AG08395 (cell line): ENCODE data around the gene OR1I1.

ENCODE experiments used
- DNase-seq: peaks from one replicate; pipeline ENCODE4 v3.0.0; 2012; ENCODE audit warnings: mixed read lengths, low spot score

Gene OR1I1

GRCh38 chr19:15118789-15119494, 36.9 kb downstream of the OR1I1 start:
- no peak for DNase-seq

GRCh38 chr19:15120135-15121026, 38.4 kb downstream of the OR1I1 start:
- DNase-seq, result no peak

- no peak for DNase-seq
Observed at GRCh38 chr19:15122331-15123030, 40.5 kb downstream of the OR1I1 start.

GRCh38 chr19:15123031-15123890, 41.2 kb downstream of the OR1I1 start:
- DNase-seq, result no peak

GRCh38 chr19:15123900-15124299, 41.9 kb downstream of the OR1I1 start:
- DNase-seq, result no peak

- DNase-seq, result no peak
Observed at GRCh38 chr19:15124572-15125231, 42.7 kb downstream of the OR1I1 start.

GRCh38 chr19:15125232-15126067, 43.4 kb downstream of the OR1I1 start:
- DNase-seq, result peak; percentile 100

- no peak for DNase-seq
Observed at GRCh38 chr19:15126131-15126910, 44.3 kb downstream of the OR1I1 start.

- DNase-seq, result no peak
Observed at GRCh38 chr19:15128162-15128770, 46.3 kb downstream of the OR1I1 start.

- DNase-seq, result no peak
Observed at GRCh38 chr19:15129856-15130585, 48.0 kb downstream of the OR1I1 start.

- peak; percentile 31 for DNase-seq
Observed at GRCh38 chr19:15136234-15136954, 54.4 kb downstream of the OR1I1 start.

GRCh38 chr19:15137777-15138176, 55.8 kb downstream of the OR1I1 start:
- DNase-seq, result peak; percentile 37

- DNase-seq, result no peak
Observed at GRCh38 chr19:15138427-15138826, 56.4 kb downstream of the OR1I1 start.

- DNase-seq, result no peak
Observed at GRCh38 chr19:15141143-15141542, 59.1 kb downstream of the OR1I1 start.

- no peak for DNase-seq
Observed at GRCh38 chr19:15142313-15142712, 60.3 kb downstream of the OR1I1 start.
